Fibroblast of villous mesenchyme (primary cell): ENCODE results near the gene FBLN2. TPM values are rescaled to one million over a fixed set of nuclear protein-coding genes. Genes with fewer than 3 reads are reported as not detected.

Experiments
- DNase-seq: peaks from one replicate; pipeline ENCODE4 v3.0.0-alpha.2; 2010; ENCODE audit warnings: low read depth
- H3K4me3 ChIP-seq: 2 replicates; pipeline ENCODE4 v1.5.1; 2011; ENCODE audit warnings: low read depth, mild to moderate bottlenecking, low read length
- total RNA-seq: library from RNA; depleted of rRNA; stranded (reverse); fragments of >200 nt; gene quantifications from 2 replicates; pipeline ENCODE4 v1.2.3, GENCODE V29; 2012
- TF ChIP-seq, protein P1 (sequence below): IDR thresholded peaks from 2 replicates; pipeline ENCODE4 v1.5.1; 2012; ENCODE audit warnings: low read depth, mild to moderate bottlenecking, low read length; ENCODE audit not compliant: insufficient read depth

FBLN2 gene
- total RNA-seq, 1 donor: 30.2 TPM

- no peak overlapping the region for H3K4me3 ChIP-seq
- no peak for DNase-seq
- TF ChIP-seq, protein P1, sequence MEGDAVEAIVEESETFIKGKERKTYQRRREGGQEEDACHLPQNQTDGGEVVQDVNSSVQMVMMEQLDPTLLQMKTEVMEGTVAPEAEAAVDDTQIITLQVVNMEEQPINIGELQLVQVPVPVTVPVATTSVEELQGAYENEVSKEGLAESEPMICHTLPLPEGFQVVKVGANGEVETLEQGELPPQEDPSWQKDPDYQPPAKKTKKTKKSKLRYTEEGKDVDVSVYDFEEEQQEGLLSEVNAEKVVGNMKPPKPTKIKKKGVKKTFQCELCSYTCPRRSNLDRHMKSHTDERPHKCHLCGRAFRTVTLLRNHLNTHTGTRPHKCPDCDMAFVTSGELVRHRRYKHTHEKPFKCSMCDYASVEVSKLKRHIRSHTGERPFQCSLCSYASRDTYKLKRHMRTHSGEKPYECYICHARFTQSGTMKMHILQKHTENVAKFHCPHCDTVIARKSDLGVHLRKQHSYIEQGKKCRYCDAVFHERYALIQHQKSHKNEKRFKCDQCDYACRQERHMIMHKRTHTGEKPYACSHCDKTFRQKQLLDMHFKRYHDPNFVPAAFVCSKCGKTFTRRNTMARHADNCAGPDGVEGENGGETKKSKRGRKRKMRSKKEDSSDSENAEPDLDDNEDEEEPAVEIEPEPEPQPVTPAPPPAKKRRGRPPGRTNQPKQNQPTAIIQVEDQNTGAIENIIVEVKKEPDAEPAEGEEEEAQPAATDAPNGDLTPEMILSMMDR: no peak
These were observed 6.8 kb downstream of the FBLN2 start for GRCh38 chr3:13555753-13556152.

DNA sequence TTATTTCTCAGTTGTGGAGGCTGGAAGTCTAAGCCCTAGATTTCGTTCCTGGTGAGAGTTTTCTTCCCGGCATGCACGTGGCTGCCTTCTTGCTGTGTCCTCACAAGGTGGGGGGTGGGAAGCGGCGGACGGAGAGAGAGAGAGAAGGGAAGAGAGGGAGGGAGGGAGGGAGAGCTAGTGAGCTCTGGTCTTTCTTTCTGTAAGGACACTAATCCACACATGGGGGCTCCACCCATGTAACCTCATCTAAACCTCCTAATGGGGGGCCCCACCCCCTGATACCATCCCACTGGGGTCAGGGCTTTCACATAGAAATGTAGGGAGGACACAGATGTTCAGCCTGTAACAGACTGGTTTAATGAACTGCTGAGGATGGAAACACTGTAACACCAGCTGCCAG lies 7.3 kb downstream of the FBLN2 start:
- peak; percentile 81 for DNase-seq
- H3K4me3 ChIP-seq: no peak overlapping the region
- TF ChIP-seq, protein P1: no peak

DNA sequence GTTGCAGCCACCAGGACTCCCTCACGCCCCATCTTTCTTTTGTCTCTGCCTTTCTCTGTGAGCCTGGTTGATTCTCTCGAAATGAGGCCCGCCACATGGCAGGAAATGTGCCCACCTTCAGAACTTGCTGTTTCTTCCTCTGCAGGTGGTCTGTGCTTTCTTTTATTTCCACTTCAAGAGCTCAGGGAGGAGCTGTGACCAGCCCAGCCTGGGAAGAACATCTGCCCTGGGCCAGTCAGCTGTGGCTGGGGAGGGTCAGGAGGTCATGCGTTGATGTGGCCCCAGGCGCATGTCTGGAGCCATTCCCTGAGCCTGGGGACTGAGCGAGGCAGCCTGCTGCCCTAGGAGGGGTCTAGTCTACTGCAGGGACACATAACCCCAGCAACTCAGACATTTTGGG lies 8.0 kb downstream of the FBLN2 start:
- no peak overlapping the region for H3K4me3 ChIP-seq
- TF ChIP-seq, protein P1: no peak
- DNase-seq: no peak

DNA sequence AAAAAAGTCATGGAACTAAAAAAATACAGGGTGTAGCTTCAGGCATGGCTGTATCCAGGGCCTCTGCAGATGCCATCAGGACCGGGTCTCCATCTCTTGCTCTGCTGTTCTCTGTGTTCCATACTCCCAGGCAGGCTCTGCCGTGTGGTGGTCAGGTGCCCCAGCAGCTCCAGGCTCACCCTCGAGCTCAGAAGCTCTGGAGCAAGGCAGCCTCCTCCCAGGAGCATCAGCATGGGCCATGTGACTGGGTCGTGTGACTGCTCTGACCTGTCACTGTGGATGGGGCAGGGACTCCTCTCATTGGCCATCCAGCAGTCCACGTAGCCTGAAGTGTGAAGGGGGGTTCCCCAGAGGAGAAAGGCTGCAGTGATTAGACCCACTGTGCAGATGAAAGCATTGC lies 8.5 kb downstream of the FBLN2 start:
- TF ChIP-seq, protein P1: no peak
- no peak for DNase-seq
- H3K4me3 ChIP-seq: no peak overlapping the region

DNA sequence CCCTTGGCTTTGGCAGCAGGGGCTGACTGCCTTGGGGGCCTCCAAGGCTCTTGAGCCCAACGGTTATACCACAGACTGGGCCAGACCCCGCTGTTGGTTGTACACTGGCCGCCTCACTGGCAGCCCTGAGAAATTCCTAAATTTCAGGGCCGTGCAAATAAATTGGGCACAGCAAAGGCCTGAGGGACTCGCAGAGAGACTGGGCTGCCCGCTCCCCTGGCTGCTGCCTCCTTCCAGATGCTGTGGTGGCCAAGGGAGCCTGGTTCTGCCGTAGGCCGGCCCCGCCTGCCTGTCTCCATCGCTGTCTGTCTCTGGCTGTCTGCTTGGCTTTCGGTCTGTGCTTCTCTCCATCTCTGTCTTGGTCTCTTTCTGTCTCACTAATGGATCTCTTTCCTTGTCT lies 9.0 kb downstream of the FBLN2 start:
- TF ChIP-seq, protein P1: no peak
- no peak overlapping the region for H3K4me3 ChIP-seq

GRCh38 chr3:13558651-13559050 lies 9.7 kb downstream of the FBLN2 start:
- DNase-seq: no peak
- no peak overlapping the region for H3K4me3 ChIP-seq
- TF ChIP-seq, protein P1: no peak

More for the DNA sequence above, 9.0 kb downstream of the FBLN2 start:
- DNase-seq: no peak

GRCh38 chr3:13559764-13560525 lies 11.0 kb downstream of the FBLN2 start:
- no peak for DNase-seq

More at GRCh38 chr3:13559764-13560525, 11.0 kb downstream of the FBLN2 start:
- TF ChIP-seq, protein P1: peak; percentile 4
- H3K4me3 ChIP-seq: no peak overlapping the region
